Stimulated activated CD4-positive, alpha-beta T cell treated with anti-CD3 and anti-CD28 coated beads, Interleukin-15, amount 100 ng/mL, for 1 hour (primary cell): ENCODE results near the gene NAP1L4.

Experiments
- DNase-seq, 2 donors: peaks; one replicate each; pipeline ENCODE4 v3.0.0-alpha.2; 2020; ENCODE audit warnings: low read depth in 1 of 2, low spot score in 1 of 2

NAP1L4 gene

DNA sequence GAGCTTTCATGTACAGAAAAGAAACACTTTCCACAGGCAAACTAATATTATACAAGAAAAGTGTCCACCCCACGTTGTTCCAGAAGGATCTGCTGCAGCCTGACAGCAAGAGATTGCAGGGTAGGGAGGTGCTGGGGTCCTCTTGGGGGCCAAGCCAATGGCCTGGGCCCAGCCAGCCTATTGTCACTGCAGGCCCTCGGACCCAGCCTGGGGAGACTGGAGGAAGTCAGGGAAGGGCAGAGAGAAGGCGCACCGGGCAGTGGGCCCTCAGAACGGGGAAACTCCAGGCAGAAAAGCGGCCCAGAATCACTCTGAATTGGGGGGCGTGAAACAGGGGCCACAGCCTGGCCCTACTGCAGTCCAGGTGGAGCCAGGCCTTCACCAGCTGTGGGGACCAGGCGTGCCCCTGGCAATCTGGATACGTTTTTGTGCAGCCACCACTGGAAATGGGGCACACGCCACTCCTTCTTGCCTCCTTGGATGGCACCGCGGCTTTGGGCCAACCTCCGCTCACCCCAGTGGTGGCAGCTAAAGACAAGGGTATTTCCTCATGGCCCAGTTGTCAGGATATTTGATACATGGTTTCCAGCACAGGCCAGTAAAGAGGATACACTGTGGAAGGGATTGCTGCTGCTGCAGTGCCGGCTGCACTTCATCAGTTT, 3.9 kb upstream of the NAP1L4 start:
- DNase-seq = no peak

DNA sequence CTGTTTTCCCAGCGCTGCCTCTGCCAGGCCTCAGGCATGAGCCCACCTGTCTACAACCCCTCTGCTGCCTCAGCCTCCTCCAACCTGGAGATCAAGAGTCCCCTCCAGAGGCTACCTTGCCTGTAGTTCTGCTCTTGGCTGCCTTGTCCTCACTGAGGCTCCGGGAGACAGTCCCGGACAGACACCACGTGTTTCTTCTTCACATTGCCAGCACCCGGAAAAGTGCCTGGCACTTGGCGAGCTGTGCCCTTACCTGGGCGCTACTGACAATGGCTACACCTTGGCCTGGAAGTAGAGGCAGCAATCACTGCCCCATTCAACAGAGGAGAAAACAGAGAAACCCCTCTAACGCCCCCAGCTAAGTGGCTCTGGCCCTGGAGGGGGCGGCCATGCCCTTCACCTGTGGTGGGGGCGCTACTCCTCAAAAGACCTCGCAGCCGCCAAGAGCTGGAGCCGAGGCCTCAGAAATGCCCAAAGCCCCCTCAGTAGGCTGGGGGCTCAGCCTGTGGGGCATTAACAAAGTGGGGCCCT, 3.0 kb upstream of the NAP1L4 start:
- no peak for DNase-seq

DNA sequence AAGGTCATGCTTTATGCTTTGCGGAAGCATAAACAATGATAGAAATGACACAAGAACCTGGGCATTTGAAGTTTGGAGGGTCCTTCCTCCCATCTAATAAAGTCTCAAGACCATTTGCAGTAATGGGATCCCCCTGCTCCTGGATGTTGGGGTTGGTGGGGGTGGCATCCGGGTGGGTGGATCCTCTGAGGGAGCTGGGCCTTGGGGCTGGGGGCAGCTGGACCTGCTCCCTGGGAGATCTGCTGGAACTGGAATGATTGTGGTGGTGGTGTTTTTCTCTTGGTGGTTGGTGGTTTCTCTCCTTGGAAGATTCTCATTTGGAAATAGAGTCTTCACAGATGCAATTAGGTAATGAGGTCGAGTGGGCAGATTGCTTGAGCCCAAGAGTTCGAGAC, 2.2 kb upstream of the NAP1L4 start:
- DNase-seq = no peak

DNA sequence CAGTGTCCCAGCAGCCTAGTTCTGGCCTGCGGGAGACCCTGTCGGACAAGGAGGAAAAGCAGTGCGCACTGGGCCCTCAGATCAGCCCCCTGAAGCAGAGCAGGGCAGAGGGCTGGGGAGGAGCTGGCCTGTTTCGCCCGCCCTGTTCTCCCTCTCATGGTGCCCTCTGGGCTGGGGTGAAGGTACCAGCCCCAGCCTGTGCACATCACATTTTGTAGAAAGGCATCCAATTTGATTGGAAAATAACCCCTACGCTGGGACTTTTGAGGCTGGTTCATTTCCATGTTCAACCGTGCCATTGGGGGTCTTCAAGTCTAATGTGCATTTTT, 832 bp upstream of the NAP1L4 start:
- no peak for DNase-seq

DNA sequence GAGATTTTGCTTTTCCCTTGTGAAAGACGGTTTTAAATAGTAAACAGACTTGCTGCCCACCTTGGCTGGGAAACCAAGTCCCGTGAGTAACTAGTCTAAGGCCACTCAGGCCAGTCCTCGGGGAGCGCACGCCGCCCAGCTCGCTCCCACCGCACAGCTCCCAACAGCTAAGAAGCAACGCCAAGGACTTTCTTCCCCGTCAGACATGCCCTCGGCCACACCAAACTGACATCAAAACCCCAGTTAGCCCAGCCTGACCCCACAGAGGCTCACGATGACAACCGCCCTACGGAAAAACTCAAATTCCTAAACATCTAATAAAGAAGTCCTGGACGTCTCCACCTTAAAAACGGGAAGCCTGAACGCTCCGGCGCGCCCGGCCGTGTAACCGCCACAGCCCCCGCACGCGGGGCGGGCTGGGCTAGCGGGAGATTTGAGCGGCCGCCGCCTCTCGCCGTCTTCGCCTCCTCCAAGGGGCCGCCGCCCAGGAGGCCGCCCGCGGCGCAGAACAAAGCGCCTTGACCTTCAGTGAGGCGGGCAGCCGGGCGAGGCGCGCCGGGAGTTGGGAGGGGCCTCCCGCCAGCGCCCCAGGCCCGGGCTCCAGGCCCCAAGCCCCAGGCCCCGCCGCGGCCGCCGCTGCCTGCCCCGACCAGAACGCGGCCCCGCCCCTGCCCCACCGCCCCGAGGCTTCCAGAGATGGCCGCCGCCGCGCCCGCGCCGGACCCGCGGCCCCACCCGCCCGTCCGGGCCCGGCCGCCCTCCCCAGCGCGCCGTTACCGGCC, 486 bp downstream of the NAP1L4 start:
- peak in 1 of 2 donors; percentile 38 for DNase-seq

DNA sequence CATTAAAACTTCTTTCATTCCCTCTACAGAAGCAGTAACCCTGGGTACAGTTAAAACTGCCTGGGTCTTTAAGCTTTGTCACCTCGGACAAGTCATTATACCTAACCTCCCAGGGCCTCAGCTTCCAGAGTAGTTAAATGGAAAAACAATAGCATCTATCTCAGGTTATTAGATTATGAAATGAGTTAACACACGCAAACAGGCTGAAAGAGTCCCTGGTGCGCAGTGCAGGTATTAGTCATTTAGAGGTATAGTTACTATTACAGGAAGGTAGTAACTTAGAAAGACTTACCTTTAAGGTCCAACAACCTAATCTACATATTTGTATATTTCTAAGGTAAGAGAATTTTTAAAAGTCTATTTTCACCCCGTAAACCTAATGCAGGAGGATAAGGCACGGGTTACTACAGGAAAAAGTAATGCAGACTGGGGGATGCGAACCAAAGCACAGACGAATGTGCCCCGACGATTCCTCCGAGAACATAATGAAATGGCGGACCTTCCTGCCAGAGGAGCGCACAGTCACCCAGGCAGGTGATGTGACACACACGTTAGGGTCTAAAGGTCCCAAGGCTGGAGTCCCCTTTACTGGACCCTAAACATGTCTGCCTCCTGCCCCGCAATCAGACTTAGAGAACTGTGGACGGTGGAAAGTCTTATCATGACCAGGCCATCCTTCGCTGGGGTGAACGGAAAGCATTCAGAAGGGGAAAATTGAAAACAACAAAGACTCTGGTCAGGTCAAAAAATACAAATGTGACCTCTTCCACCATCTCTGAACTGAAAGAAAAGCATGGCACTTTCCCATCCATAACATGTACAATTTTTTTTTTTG, 1.3 kb downstream of the NAP1L4 start:
- DNase-seq = no peak

DNA sequence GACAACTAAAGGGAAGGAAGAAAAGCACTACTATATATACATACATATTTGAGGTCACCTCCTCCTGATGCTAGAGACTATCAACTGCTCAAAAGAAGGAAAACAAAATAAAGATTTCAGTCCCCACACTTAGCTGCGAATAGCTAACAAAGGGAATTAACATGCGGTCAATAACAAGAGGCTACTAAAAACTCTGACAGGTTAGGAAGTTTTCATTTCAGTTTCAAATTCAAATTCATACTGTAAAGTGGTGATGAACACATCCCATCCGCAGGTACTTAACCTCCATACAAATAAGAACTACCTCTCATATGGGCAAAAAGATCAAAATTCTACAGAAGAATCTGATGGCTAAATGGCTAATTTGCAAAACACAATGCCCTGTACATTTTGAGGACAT, 2.6 kb downstream of the NAP1L4 start:
- no peak for DNase-seq

DNA sequence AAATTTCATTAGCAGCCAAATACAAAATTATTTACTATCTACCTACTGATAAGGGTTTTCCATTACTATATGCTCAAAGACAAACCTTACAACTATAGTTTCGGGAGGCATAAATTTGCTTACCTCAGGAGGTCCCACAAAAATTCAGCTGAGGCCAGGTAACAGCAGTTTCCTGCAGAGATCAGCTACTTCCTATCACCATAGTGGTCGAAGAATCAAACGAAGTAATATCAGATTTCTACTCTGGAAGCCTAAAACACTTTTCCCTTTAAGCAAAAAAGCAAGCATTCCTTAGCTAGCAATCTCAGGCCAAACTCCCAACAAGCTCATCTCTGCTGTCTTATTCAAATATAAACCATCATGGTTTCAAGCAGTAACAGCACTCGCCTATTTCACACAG, 3.1 kb downstream of the NAP1L4 start:
- no peak for DNase-seq

DNA sequence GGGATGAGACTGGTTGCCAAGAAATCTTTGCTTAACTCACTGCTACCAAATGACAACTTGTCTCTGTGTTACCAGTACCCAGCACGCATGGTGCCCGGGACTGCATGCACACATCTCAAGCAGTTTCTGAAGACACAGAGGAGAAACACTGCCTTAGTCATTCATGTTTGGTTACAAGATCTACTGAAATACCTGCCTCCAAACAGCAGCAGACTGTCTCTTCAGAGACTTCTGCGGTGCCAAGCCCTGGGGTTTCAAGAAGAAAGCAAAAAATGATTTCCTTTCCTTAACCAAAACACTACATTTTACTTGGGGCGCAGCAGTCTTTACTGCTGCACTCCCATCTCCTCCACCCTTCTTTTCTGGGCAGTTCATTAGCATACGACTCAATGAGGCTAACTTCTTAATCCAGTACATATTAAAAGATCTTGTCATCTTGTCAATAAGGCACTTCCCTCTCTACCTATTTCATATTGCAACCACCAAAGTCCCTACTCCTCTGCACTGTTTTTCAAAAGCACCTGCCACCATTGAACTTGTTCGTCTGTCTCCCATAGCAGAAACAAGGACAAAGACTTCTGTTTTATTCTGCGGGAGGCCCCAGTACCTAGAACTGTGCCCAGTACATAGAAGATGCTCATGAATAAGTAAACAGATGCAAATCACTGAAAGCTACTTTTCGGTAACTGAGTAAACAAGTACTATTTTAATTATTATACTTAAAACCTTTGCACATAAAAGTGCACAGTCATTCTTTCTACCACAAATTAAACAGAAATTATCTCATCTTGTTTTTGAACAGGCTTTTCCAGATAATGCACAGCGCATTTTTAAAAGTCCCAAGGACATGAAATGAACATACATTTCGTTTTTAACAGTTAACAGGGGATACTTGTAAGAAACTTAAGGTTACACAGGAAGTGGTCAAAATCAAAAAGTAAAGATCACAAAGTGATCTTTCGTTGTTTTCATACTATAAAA, 4.0 kb downstream of the NAP1L4 start:
- DNase-seq = peak; percentile 19 to 25

DNA sequence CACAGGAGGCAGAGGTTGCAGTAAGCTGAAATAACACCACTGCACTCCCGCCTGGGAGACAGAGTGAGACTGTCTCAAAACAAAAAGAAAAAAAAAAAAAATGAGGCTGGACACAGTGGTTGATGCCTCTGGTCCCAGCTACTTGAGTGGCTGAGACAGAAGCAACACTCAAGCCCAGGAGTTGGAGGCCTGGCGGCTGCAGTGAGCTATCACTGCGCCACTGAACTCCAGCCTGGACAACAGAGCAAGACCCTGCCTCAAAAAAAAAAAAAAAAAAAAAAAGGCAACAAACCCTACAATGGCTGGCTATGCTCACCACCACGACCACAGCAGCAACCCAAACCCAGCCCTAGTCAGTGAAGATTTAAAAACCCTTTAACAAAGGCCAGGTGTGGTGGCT, 8.2 kb downstream of the NAP1L4 start:
- no peak for DNase-seq

DNA sequence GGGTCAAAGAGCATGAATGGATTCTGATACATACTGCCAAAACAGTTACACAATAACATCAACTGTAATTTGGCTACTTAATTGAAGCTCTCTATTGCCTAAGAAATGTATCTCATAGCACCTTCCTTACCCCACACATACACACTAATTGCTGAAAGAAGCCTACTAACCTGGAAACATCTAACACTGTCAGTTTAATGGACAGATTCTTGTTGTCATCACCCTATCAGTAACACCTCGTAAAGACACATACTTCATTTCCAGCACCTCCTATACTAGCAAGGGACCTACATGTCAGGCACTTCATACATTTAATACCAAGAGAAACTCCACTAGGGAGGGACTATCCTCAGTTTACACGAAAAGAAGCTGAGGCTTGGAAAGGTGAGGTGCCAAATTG, 9.9 kb downstream of the NAP1L4 start:
- no peak for DNase-seq

DNA sequence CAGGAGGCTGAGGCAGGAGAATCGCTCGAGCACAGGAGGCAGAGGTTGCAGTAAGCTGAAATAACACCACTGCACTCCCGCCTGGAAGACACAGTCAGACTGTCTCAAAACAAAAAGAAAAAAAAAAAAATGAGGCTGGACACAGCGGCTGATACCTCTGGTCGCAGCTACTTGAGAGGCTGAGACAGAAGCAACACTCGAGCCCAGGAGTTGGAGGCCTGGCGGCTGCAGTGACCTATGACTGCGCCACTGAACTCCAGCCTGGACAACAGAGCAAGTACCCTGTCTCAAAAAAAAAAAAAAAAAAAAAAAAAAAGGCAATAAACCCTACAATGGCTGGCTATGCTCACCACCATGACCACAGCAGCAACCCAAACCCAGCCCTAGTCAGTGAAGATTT, 11.0 kb downstream of the NAP1L4 start:
- no peak for DNase-seq

DNA sequence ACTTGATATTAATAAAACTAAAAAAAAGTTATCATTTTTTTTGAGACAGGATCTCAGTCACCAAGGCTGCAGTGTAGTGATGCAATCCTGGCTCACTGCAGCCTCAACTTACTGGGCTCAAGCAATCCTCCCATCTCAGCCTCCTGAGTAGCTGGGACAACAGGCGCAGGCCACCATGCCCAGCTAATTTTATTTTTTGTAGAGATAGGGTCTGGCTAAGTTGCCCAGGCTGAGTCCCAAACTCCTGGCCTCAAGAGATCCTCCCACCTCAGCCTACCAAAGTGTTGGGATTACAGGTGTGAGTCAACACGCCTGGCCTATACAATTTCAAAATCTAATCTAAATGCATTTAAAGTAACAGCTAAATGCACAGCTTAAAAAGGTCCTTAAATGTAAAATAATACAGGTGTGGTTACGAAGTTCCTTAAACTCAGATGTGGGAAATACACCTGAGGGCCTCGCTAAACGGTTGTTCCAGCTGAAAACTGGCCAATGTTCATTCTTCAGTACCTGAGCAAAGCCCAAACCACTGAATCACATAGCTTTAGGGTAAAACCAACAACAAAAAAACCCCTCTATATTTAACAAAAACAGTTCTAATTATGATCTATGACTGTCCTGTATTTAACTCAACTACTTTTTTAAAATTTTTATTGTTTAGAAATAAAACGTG, 11.8 kb downstream of the NAP1L4 start:
- DNase-seq = no peak

DNA sequence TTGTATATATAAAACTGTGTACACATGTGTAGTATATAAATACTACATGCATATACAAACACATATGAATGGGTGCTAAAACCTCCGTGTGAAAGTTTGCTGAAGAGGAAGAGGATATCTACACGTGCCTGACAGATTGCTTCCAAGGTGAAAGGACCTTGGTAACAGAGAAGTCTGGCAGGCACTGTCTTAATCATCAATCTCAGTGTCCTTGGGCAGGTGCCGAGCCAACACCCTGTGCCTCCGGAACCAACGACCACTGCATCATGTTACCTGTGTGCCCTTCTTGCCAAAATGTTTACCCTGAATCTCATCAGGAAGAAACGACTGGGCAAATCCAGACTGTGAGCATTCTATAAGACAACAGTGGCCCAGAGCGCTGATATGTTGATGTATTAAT, 15.0 kb downstream of the NAP1L4 start:
- DNase-seq = no peak

DNA sequence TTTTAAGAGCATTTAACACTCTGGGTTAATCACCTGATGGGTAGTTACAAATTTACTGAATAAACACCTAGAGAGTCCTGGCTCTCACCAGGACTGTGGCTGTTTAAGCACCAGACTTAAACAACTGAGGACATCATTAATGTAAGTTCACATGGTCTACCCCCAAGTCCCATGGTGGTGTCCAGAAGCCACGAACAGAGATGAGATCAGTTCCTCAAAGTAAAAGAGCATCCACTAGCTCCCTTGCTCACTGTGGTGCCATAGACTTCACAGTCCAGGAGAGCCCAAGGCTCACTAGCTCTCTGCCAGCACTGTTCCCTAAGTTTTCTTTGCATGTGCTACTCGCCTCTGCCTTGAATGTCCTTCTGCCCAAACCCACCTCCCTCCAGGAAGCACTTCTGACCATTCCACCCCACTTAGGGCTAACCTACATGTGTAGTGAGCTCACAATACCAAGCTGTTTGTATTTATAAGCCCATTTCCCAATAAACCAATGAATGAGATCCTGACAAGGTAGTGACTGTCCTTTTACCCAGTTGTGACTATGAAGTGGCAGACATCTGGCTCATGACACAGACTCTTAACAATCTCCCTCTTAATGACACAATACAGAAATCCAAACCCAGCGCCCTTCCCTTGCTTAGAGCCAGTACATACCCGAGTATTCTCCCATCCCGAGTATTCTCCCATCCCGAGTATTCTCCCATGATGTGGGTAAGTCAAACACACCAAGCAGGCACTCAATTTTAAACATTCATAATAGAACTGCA, 15.7 kb downstream of the NAP1L4 start:
- no peak for DNase-seq

DNA sequence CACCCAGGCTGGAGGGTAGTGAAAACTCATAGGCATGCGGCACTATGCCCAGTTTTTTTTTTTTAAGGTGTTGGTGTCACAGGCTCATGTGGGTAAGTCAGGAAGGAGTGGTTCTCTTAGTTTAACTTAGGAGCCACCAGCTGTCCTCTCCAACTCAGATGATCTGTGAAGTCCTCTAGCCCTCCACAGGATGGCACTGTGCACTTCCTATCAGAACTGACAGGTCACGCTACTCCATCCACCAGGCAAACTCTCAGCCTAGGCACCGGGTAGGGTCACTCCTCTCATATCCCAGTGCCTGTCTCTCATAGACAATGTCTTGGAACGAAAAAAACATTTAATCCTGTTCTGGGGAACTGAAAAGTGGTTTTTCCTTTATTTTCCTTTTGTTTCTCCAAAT, 16.5 kb downstream of the NAP1L4 start:
- DNase-seq = no peak

DNA sequence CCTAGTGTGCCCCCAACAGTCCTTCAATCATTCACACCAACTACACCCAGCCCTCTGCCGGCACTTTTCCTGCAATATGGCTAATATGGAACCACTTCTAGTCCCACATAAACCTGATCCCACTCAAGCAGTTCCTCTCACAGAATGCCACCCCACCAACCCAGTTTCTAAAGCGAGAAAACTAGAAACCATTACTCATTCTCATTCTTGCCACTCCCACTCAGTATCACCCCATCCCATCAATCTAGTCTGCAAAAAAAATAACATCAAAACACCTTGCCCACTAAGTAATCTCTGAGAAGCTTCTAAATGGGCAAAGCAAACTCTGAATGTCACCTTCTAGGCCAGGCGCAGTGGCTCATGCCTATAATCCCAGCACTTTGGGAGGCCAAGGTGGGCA, 17.9 kb downstream of the NAP1L4 start:
- no peak for DNase-seq

DNA sequence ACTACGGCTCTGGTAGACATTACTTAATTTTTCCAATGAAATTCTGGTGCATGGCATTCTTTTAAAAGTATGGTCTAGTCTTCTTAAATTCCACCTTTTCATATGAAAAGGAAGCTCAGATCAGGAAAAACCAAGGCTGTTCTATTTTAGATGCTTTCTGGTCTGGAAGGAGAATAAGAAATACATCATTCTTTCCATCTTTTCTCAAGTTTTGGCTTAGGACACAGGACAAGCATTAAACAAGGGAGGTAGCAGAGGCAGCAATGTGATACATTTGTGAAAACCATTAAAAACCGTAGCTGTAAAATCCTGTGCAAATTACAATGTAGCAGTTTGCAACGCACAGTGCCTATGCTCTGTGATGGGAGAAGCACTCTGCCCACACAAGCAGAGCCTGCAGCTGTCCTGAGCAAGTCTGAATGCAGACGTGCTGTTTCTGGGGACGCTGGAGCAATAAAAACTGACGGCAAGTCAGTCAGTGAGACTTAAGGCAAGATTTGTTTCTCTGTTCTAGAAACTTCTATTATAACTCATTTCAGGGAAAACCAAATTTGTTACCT, 23.7 kb downstream of the NAP1L4 start:
- no peak for DNase-seq

DNA sequence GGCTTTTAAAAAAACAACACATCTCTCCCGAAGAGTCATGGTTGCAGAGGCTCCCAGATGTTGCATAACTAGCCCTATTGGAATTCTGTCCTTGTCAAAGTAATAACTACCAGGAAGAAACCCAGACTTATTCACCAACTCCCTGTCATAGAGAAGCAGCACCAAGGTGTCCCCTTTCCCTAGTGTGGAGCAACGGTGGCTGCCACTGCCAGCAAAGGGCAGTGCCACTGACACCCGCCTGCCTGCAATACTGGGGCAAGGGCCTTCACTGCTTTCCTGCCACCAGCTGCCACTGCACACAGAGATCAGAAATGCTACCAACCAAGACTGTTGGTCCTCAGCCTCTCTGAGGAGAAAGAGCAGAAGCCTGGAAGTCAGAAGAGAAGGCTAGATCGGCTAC, 27.3 kb downstream of the NAP1L4 start:
- no peak for DNase-seq
